B cell (primary cell): ENCODE measurements around the gene TLL1. TPM values are rescaled to one million over a fixed set of nuclear protein-coding genes. Genes with fewer than 3 reads are reported as not detected.

Experiments
- ATAC-seq: fragments of 200-7000 bp; cut with Tn5 transposase; one replicate; pipeline ENCODE4 v1.10.0; 2021; ENCODE audit warnings: low read depth, mild to moderate bottlenecking, moderate number of reproducible peaks, moderate library complexity
- CTCF ChIA-PET: fragments of 350-600 bp; sonication (Branson Sonifier 250); formaldehyde crosslinking; loops from one replicate; lab custom pipeline; 2021; ENCODE audit warnings: antibody characterized with exemption, inconsistent platforms; lab: Charles Lee
- POLR2A ChIA-PET: fragments of 350-600 bp; sonication (Branson Sonifier 250); formaldehyde crosslinking; loops from one replicate; lab custom pipeline; 2021; ENCODE audit warnings: antibody characterized with exemption; lab: Charles Lee
- DNase-seq: peaks from one replicate; pipeline ENCODE4 v3.0.0; 2013
- H2AFZ ChIP-seq: 2 replicates; pipeline ENCODE4 v1.6.1; 2012; ENCODE audit warnings: mild to moderate bottlenecking, low read depth, low read length; ENCODE audit not compliant: insufficient read depth, poor library complexity, severe bottlenecking
- H3K27ac ChIP-seq, 2 donors: 1 replicate in 1 of 2; 2 replicates in 1 of 2; pipeline ENCODE4 v1.5.1; 2012 to 2013; ENCODE audit warnings: low read length in 2 of 2, mild to moderate bottlenecking in 2 of 2, moderate library complexity in 1 of 2
- H3K27me3 ChIP-seq, 4 experiments: fragments of 200-600 bp in 1 of 4; sonication (generic) in 1 of 4; replicated peaks in 1 of 4; 1 replicate in 2 of 4; 2 replicates in 2 of 4; pipeline versions ENCODE4 v1.6.1 to v1.7.0; 2013 to 2016; ENCODE audit warnings: low read length in 3 of 4, mild to moderate bottlenecking in 2 of 4, mixed read lengths in 1 of 4, moderate library complexity in 1 of 4; ENCODE audit not compliant: insufficient read depth in 4 of 4, control insufficient read depth in 3 of 4; ENCODE audit errors: control extremely low read depth in 1 of 4
- H3K36me3 ChIP-seq, 2 experiments: replicated peaks in 1 of 2; 1 replicate in 1 of 2; 2 replicates in 1 of 2; pipeline versions ENCODE4 v1.6.1 to v1.7.1; 2013; ENCODE audit warnings: low read length in 1 of 2; ENCODE audit not compliant: insufficient read depth in 2 of 2, control insufficient read depth in 1 of 2; ENCODE audit errors: control extremely low read depth in 1 of 2, extremely low read depth in 1 of 2
- H3K4me1 ChIP-seq, 2 donors: fragments of 200-600 bp in 1 of 2; sonication (generic) in 1 of 2; 1 replicate in 1 of 2; 2 replicates in 1 of 2; pipeline versions ENCODE4 v1.5.1 to v1.6.1; 2013 to 2017; ENCODE audit warnings: low read length in 2 of 2; ENCODE audit not compliant: control insufficient read depth in 2 of 2, insufficient read depth in 2 of 2
- H3K4me2 ChIP-seq: replicated peaks from 2 replicates; pipeline ENCODE3; 2012; ENCODE audit warnings: mild to moderate bottlenecking, low read depth, low read length; ENCODE audit not compliant: poor library complexity, severe bottlenecking
- H3K4me3 ChIP-seq, 5 experiments: fragments of 200-600 bp in 1 of 5; sonication (generic) in 1 of 5; 1 replicate in 3 of 5; 2 replicates in 2 of 5; pipeline versions ENCODE4 v1.5.1 to v1.7.0; 2011 to 2016; ENCODE audit warnings: low read length in 4 of 5, mild to moderate bottlenecking in 4 of 5, low read depth in 2 of 5, control low read depth in 1 of 5, moderate library complexity in 1 of 5; ENCODE audit not compliant: insufficient read depth in 1 of 5; ENCODE audit errors: control extremely low read depth in 1 of 5, extremely low read depth in 1 of 5
- H3K79me2 ChIP-seq: fragments of 200-600 bp; sonication (generic); one replicate; pipeline ENCODE4 v1.6.0; 2016; ENCODE audit warnings: low read length; ENCODE audit not compliant: control insufficient read depth, insufficient read depth
- H3K9ac ChIP-seq: fragments of 200-600 bp; sonication (generic); 2 replicates; pipeline ENCODE4 v1.6.1; 2017; ENCODE audit warnings: mild to moderate bottlenecking, low read length, moderate library complexity
- H3K9me3 ChIP-seq, 3 donors: one replicate each; pipeline versions ENCODE4 v1.6.1 to v1.7.1; 2013; ENCODE audit warnings: low read length in 2 of 3; ENCODE audit not compliant: control insufficient read depth in 2 of 3, insufficient read depth in 1 of 3; ENCODE audit errors: control extremely low read depth in 1 of 3
- H4K20me1 ChIP-seq: 2 replicates; pipeline ENCODE4 v1.6.0; 2012; ENCODE audit warnings: mild to moderate bottlenecking, low read length; ENCODE audit not compliant: insufficient read depth, control insufficient read depth, poor library complexity, severe bottlenecking
- H3K27ac Mint-ChIP-seq: one replicate; pipeline ENCODE4 v1.8.0; 2021; ENCODE audit warnings: mixed read lengths
- H3K27me3 Mint-ChIP-seq: one replicate; pipeline ENCODE4 v1.8.0; 2021; ENCODE audit warnings: mixed read lengths
- H3K4me1 Mint-ChIP-seq: one replicate; pipeline ENCODE4 v1.8.0; 2021; ENCODE audit warnings: mixed read lengths
- H3K4me3 Mint-ChIP-seq: one replicate; pipeline ENCODE4 v1.8.0; 2021; ENCODE audit warnings: mixed read lengths
- H3K9me3 Mint-ChIP-seq: one replicate; pipeline ENCODE4 v1.8.0; 2022; ENCODE audit warnings: mixed read lengths; ENCODE audit not compliant: insufficient read depth
- CTCF ChIP-seq: fragments of 200-600 bp; IDR thresholded peaks from one replicate; pipeline ENCODE4 v1.8.0; 2022; ENCODE audit warnings: antibody characterized with exemption, mild to moderate bottlenecking
- EZH2 ChIP-seq: IDR thresholded peaks from 2 replicates; pipeline ENCODE4 v1.6.1; 2012; ENCODE audit warnings: borderline replicate concordance, low read depth, mild to moderate bottlenecking, moderate library complexity, low read length; ENCODE audit not compliant: insufficient read depth, poor library complexity, severe bottlenecking
- WGBS: methylation state at CpG from one replicate; pipeline ENCODE4 v1.1.5; 2013; ENCODE audit warnings: missing lambda C conversion rate; ENCODE audit not compliant: insufficient coverage; 5-methylcytosine and 5-hydroxymethylcytosine counted together
- intact Hi-C: fragments of 100-400 bp; cut with micrococcal nuclease; formaldehyde crosslinking; loops from one replicate; pipeline ENCODE4 v1.10.0; 2022
- polyA plus RNA-seq: library from polyadenylated mRNA; depleted of rRNA; stranded (reverse); fragments of >200 nt; gene quantifications from 2 replicates; pipeline ENCODE4 v1.2.3, GENCODE V29; 2012
- total RNA-seq, 2 donors: library from RNA; stranded (reverse); fragments of 120-200 nt in 1 of 2; gene quantifications; 1 replicate in 1 of 2; 2 replicates in 1 of 2; pipeline versions ENCODE4 v1.2.3 to v1.2.4, GENCODE V29; 2013 to 2022

The TLL1 gene
- total and polyA plus RNA-seq, 2 donors (not counting 1 experiment from before 2014, with no cell fraction given): not detected

DNA sequence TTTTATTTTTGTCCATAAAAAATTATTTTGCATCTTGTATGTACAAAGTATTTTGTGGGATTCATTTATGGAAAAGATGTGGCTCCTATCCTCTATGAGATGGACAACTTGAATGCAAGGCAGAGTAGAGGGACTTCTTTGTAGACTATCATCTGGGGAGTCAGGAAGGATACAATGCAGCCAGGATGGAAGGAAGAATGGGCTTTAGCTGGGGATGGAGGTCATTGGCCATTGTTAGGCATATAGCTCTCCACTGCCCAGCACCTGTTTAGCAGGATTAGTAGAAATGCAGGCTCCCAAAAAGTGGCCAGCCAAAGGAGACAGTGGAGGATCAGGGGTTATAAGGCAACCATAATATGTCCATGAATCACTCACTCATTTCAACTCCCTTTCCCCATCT lies 5.1 kb upstream of the TLL1 start:
- no peak for DNase-seq
- Mint-ChIP-seq H3K4me3 (no peak overlapping the region), H3K27me3 (peaks cover 10% of the 10 kb centered on the region), H3K9me3 (no peaks in the 10 kb centered on the region), H3K27ac (no peak overlapping the region), H3K4me1 (peaks cover 1% of the 10 kb centered on the region)
- POLR2A ChIA-PET: no interaction called here
- Histone ChIP-seq H3K9me3 (no peaks in the 10 kb centered on the region), H3K27ac (no peak overlapping the region), H4K20me1 (no peaks in the 10 kb centered on the region), H3K79me2 (no peaks in the 10 kb centered on the region), H3K4me1 (no peaks in the 10 kb centered on the region), H3K4me3 (no peak overlapping the region), H3K9ac (no peak overlapping the region), H3K4me2 (no peak overlapping the region), H3K36me3 (no peaks in the 10 kb centered on the region), H2AFZ (no peak overlapping the region), H3K27me3 (peaks cover 0 to 13% (median 8%) of the 10 kb centered on the region in 4 experiments)
- intact Hi-C loops: no loop called here
- CTCF ChIA-PET: no interaction called here
- TF ChIP-seq CTCF: no peak
- TF ChIP-seq EZH2: no peak
- ATAC-seq: no peak

DNA sequence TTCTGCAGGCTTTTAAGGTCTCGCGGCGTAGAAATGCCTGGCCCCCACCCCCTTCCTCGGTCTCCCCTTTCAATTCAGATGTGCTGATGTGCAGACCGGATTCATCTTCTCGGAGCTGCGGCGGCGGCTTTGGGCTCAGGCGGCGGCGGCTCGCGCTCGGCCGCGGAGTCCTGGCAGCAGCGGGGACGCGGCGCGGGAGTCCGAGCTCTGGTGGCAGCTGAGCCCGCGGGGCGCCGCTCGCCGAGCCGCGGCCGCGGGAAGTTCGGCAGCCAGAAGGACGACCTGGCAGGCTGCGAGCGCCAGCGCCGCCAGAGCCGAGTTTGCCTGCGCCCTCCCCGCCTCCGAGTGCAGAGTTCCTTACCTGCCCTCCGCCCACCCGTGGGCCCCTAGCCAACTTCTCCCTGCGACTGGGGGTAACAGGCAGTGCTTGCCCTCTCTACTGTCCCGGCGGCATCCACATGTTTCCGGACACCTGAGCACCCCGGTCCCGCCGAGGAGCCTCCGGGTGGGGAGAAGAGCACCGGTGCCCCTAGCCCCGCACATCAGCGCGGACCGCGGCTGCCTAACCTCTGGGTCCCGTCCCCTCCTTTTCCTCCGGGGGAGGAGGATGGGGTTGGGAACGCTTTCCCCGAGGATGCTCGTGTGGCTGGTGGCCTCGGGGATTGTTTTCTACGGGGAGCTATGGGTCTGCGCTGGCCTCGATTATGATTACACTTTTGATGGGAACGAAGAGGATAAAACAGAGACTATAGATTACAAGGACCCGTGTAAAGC lies 448 bp downstream of the TLL1 start:
- Mint-ChIP-seq H3K27me3 (peaks cover 41% of the 10 kb centered on the region), H3K27ac (no peak overlapping the region), H3K4me3 (no peak overlapping the region), H3K4me1 (peaks cover 10% of the 10 kb centered on the region), H3K9me3 (no peaks in the 10 kb centered on the region)
- Histone ChIP-seq H3K79me2 (no peaks in the 10 kb centered on the region), H3K27ac (no peak overlapping the region), H3K36me3 (no peaks in the 10 kb centered on the region), H4K20me1 (no peaks in the 10 kb centered on the region), H3K9ac (no peak overlapping the region), H3K9me3 (peaks cover 0 to 4% (median 0%) of the 10 kb centered on the region in 3 donors), H3K4me2 (peak overlapping the region; percentile 15), H3K4me3 (no peak overlapping the region), H2AFZ (peak overlapping the region; percentile 9), H3K27me3 (peaks cover 0 to 38% (median 21%) of the 10 kb centered on the region in 4 experiments), H3K4me1 (peaks cover 0 to 4% of the 10 kb centered on the region in 2 donors)
- TF ChIP-seq EZH2 (no peak), CTCF (no peak)
- ATAC-seq: no peak
- intact Hi-C loops: no loop called here
- WGBS: 2% methylated on average over 70 of the region's 70 CpGs
- CTCF ChIA-PET: no interaction called here
- POLR2A ChIA-PET: no interaction called here
- DNase-seq: no peak
